Measurements from ENCODE around the gene JARID2.

DNA sequence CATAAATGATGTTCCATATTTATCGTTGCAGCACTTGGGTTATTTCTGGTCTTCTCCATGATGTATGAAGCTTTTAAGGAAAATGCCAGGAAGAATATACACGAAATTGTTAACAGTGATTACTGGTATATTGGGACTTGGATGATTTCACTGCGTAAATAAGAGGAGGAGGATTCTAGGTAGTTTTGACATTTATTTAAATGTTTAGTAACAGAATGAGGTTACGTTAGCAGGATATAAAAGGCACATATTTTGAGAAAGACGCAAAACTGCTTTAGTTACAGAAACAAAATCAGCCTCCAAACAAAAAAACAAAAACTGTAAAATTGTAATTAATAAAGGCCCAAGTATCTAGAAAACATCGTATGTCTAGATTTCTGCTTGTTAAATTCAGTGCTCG lies 147.7 kb downstream of the JARID2 start:
- TF ChIP-seq CTCF (IDR thresholded peaks at IDR 0.05; ENCODE audit: insufficient read depth, low read depth, low read length), result no peak
- TF ChIP-seq EZH2 (IDR thresholded peaks at IDR 0.05; ENCODE audit: insufficient read depth, low read length), result no peak
